Measurements from ENCODE around the gene HOXD12.

Gene HOXD12

GRCh38 chr2:176128982-176129796 is 29.6 kb downstream of the HOXD12 start, which contains the start of gene HOXD8:
HOXD8 (plus strand) TSS chr2:176129705; CDS start chr2:176130367, 662 bp downstream.
- peak within 1 kb of the TSS; percentile 49 for H3K27ac ChIP-seq (ENCODE audit: low read length, poor library complexity, severe bottlenecking)
- 3% methylated on average over 57 of the region's 64 CpGs for WGBS

GRCh38 chr2:176129813-176130146 is 30.2 kb downstream of the HOXD12 start:
- Histone ChIP-seq H2AK5ac (ENCODE audit: low read length, severe bottlenecking) (no peak overlapping the region), H3K4ac (ENCODE audit: low read depth in 1 of 2, low read length in 2 of 2) (no peak overlapping the region), H3K27ac (ENCODE audit: low read length, poor library complexity, severe bottlenecking) (no peak overlapping the region), H3K79me1 (replicated peaks; ENCODE audit: low read length, poor library complexity, severe bottlenecking) (peaks cover 2% of the 10 kb centered on the region), H3K9me3 (ENCODE audit: control insufficient read depth, low read length) (no peaks in the 10 kb centered on the region), H2BK12ac (ENCODE audit: low read length in 2 of 2) (no peak overlapping the region), H3K4me2 (ENCODE audit: low read length, poor library complexity, severe bottlenecking) (peak overlapping the region; percentile 91), H4K8ac (ENCODE audit: low read length) (no peak overlapping the region), H3K14ac (ENCODE audit: low read length in 2 of 2) (no peak overlapping the region), H3K36me3 (ENCODE audit: control insufficient read depth in 1 of 2, insufficient read depth in 2 of 2, low read depth in 1 of 2, low read length in 2 of 2) (no peaks in the 10 kb centered on the region), H3K18ac (ENCODE audit: low read depth in 1 of 2, low read length in 2 of 2) (no peak overlapping the region), H4K91ac (ENCODE audit: low read length) (no peak overlapping the region), H3K4me3 (ENCODE audit: insufficient read depth in 1 of 2, low read depth in 1 of 2, low read length in 2 of 2) (peak overlapping the region; percentile 67 to 82), H2BK15ac (ENCODE audit: low read depth, poor library complexity, severe bottlenecking) (peak overlapping the region; percentile 7), H3K27me3 (ENCODE audit: control insufficient read depth in 1 of 2, insufficient read depth in 1 of 2, low read length in 2 of 2) (peaks cover 0 to 73% of the 10 kb centered on the region in 2 experiments), H2BK5ac (ENCODE audit: low read depth, low read length, poor library complexity, severe bottlenecking) (no peak overlapping the region), H2AFZ (ENCODE audit: low read depth, low read length) (no peak overlapping the region), H2BK120ac (ENCODE audit: low read depth, low read length) (no peak overlapping the region), H3K23ac (ENCODE audit: low read length in 2 of 2) (no peak overlapping the region), H3K9ac (ENCODE audit: low read length) (peak overlapping the region; percentile 96), H3K4me1 (ENCODE audit: control insufficient read depth, insufficient read depth, low read depth, low read length) (peaks cover 20% of the 10 kb centered on the region)
- 2% methylated on average over 20 of the region's 43 CpGs for WGBS
- DNase-seq, result no peak

More at GRCh38 chr2:176128982-176129796, 29.6 kb downstream of the HOXD12 start, which contains the start of gene HOXD8:
- Histone ChIP-seq H2AFZ (ENCODE audit: low read depth, low read length) (no peak within 1 kb of the TSS), H3K18ac (ENCODE audit: low read depth in 1 of 2, low read length in 2 of 2) (no peak within 1 kb of the TSS), H2BK15ac (ENCODE audit: low read depth, poor library complexity, severe bottlenecking) (peak within 1 kb of the TSS; percentile 7), H3K9me3 (ENCODE audit: control insufficient read depth, low read length) (no peaks in the 10 kb centered on the region), H3K79me1 (replicated peaks; ENCODE audit: low read length, poor library complexity, severe bottlenecking) (peaks cover 2% of the 10 kb centered on the region), H3K4me3 (ENCODE audit: insufficient read depth in 1 of 2, low read depth in 1 of 2, low read length in 2 of 2) (peak within 1 kb of the TSS; percentile 67 to 84), H3K36me3 (ENCODE audit: control insufficient read depth in 1 of 2, insufficient read depth in 2 of 2, low read depth in 1 of 2, low read length in 2 of 2) (no peaks in the 10 kb centered on the region), H3K4ac (ENCODE audit: low read depth in 1 of 2, low read length in 2 of 2) (no peak within 1 kb of the TSS), H3K23ac (ENCODE audit: low read length in 2 of 2) (no peak within 1 kb of the TSS), H3K4me1 (ENCODE audit: control insufficient read depth, insufficient read depth, low read depth, low read length) (peaks cover 20% of the 10 kb centered on the region), H3K4me2 (ENCODE audit: low read length, poor library complexity, severe bottlenecking) (peak within 1 kb of the TSS; percentile 91), H3K27me3 (ENCODE audit: control insufficient read depth in 1 of 2, insufficient read depth in 1 of 2, low read length in 2 of 2) (peaks cover 3 to 76% of the 10 kb centered on the region in 2 experiments), H3K14ac (ENCODE audit: low read length in 2 of 2) (no peak within 1 kb of the TSS), H3K9ac (ENCODE audit: low read length) (peak within 1 kb of the TSS; percentile 96), H2BK5ac (ENCODE audit: low read depth, low read length, poor library complexity, severe bottlenecking) (peak within 1 kb of the TSS; percentile 19), H4K8ac (ENCODE audit: low read length) (no peak within 1 kb of the TSS), H2BK120ac (ENCODE audit: low read depth, low read length) (no peak within 1 kb of the TSS), H4K91ac (ENCODE audit: low read length) (no peak within 1 kb of the TSS), H2BK12ac (ENCODE audit: low read length in 2 of 2) (no peak within 1 kb of the TSS), H2AK5ac (ENCODE audit: low read length, severe bottlenecking) (no peak within 1 kb of the TSS)
- DNase-seq, result peak; percentile 57

- Histone ChIP-seq H4K91ac (ENCODE audit: low read length) (no peak overlapping the region), H2BK120ac (ENCODE audit: low read depth, low read length) (no peak overlapping the region), H3K27ac (ENCODE audit: low read length, poor library complexity, severe bottlenecking) (no peak overlapping the region), H3K23ac (ENCODE audit: low read length in 2 of 2) (no peak overlapping the region), H2AFZ (ENCODE audit: low read depth, low read length) (no peak overlapping the region), H2AK5ac (ENCODE audit: low read length, severe bottlenecking) (no peak overlapping the region), H4K8ac (ENCODE audit: low read length) (no peak overlapping the region), H3K9me3 (ENCODE audit: control insufficient read depth, low read length) (no peaks in the 10 kb centered on the region), H3K36me3 (ENCODE audit: control insufficient read depth in 1 of 2, insufficient read depth in 2 of 2, low read depth in 1 of 2, low read length in 2 of 2) (no peaks in the 10 kb centered on the region), H3K18ac (ENCODE audit: low read depth in 1 of 2, low read length in 2 of 2) (no peak overlapping the region), H3K79me1 (replicated peaks; ENCODE audit: low read length, poor library complexity, severe bottlenecking) (peaks cover 2% of the 10 kb centered on the region), H3K4me3 (ENCODE audit: insufficient read depth in 1 of 2, low read depth in 1 of 2, low read length in 2 of 2) (peak overlapping the region; percentile 67 to 82), H3K4me1 (ENCODE audit: control insufficient read depth, insufficient read depth, low read depth, low read length) (peaks cover 20% of the 10 kb centered on the region), H3K4ac (ENCODE audit: low read depth in 1 of 2, low read length in 2 of 2) (no peak overlapping the region), H3K27me3 (ENCODE audit: control insufficient read depth in 1 of 2, insufficient read depth in 1 of 2, low read length in 2 of 2) (peaks cover 0 to 71% of the 10 kb centered on the region in 2 experiments), H3K4me2 (ENCODE audit: low read length, poor library complexity, severe bottlenecking) (peak overlapping the region; percentile 91), H3K9ac (ENCODE audit: low read length) (peak overlapping the region; percentile 96), H2BK5ac (ENCODE audit: low read depth, low read length, poor library complexity, severe bottlenecking) (peak overlapping the region; percentile 19), H2BK12ac (ENCODE audit: low read length in 2 of 2) (no peak overlapping the region), H3K14ac (ENCODE audit: low read length in 2 of 2) (no peak overlapping the region), H2BK15ac (ENCODE audit: low read depth, poor library complexity, severe bottlenecking) (peak overlapping the region; percentile 7)
- WGBS, result under 1% methylated on average over 91 of the region's 100 CpGs
- DNase-seq, result peak; percentile 34
These were observed 30.8 kb downstream of the HOXD12 start for GRCh38 chr2:176130147-176130956.
